ENCODE data around the gene SUSD2.

DNA sequence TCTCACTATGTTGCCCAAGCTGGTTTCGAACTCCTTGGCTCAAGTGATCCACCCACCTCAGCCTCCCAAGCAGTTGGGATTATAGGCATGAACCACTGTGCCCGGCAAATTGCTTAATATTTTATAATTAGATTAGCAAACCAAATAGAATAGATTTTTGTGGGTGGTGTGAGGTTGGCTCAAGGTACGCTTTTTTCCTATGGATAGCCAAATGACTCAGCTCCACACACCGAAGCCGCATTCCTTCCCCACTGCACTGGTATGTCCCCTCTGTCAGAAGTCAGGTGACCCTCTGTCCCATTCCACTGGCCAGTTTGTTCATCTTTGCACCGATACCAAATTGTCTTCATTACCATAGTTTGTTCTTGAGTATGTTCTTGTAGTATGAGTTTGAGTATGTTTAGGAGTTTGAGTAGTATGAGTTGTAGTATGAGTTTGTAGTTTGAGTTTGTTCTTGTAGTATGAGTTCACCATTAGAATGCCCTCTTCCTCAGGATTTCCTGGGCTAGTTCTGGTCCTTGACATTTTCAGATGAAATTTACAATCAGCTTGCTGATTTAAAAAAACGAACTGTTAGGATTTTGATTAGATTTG, 19.4 kb downstream of the SUSD2 start:
- TF ChIP-seq, protein P1, sequence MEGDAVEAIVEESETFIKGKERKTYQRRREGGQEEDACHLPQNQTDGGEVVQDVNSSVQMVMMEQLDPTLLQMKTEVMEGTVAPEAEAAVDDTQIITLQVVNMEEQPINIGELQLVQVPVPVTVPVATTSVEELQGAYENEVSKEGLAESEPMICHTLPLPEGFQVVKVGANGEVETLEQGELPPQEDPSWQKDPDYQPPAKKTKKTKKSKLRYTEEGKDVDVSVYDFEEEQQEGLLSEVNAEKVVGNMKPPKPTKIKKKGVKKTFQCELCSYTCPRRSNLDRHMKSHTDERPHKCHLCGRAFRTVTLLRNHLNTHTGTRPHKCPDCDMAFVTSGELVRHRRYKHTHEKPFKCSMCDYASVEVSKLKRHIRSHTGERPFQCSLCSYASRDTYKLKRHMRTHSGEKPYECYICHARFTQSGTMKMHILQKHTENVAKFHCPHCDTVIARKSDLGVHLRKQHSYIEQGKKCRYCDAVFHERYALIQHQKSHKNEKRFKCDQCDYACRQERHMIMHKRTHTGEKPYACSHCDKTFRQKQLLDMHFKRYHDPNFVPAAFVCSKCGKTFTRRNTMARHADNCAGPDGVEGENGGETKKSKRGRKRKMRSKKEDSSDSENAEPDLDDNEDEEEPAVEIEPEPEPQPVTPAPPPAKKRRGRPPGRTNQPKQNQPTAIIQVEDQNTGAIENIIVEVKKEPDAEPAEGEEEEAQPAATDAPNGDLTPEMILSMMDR (conservative IDR thresholded peaks at IDR 0.05; ENCODE audit: low read depth, low read length): no peak
- TF ChIP-seq RAD21 (IDR thresholded peaks at IDR 0.05; ENCODE audit: low read length) (no peak), BHLHE40 (IDR thresholded peaks at IDR 0.05; ENCODE audit: low read depth, low read length) (no peak; the same call in 1 of the 2 replicates), POLR2A (IDR thresholded peaks at IDR 0.05; ENCODE audit: low read depth, low read length) (no peak)

Measured in IMR-90 (cell line).